Left colon (tissue), 2 donors: ENCODE results near the gene SAMD4B. TPM values are rescaled to one million over a fixed set of nuclear protein-coding genes. Genes with fewer than 3 reads are reported as not detected.

ENCODE experiments used
- ATAC-seq: fragments of 200-7000 bp; cut with Tn5 transposase; one replicate; pipeline ENCODE4 v1.9.1; 2020; ENCODE audit warnings: mild to moderate bottlenecking, moderate library complexity
- DNase-seq, 2 donors: peaks; one replicate each; pipeline ENCODE4 v3.0.0-alpha.2; 2020
- intact Hi-C, 2 donors: fragments of 100-400 bp; cut with DNase I in 1 of 2; cut with micrococcal nuclease in 1 of 2; formaldehyde crosslinking; loops; one replicate each; pipeline versions ENCODE4 v1.11.2 to v1.14.0; 2022; cut with DNase I, micrococcal nuclease
- microRNA-seq, 2 donors: library from miRNA; unstranded; fragments of <30 nt; microRNA quantifications; one replicate each; pipeline versions ENCODE4 v1.1.0 to v1.2.0, GENCODE V29; 2020
- total RNA-seq, 2 donors: library from RNA; stranded (reverse); fragmentation: NEBNext Ultra II Directional; extraction: Animal tissue kit (Norgen Biotek cat#: 25700); gene quantifications; one replicate each; pipeline ENCODE4 v1.2.1, GENCODE V29; 2021
- donor health status: DM: no; HTN: no; CAD: no.
- donor health status: DM: yes; HTN: yes; CAD: no.

SAMD4B gene
- total RNA-seq, 2 donors from 2014 or later: 65.2 to 72.2 TPM

GRCh38 chr19:39430675-39431593 is 88.7 kb downstream of the SAMD4B start:
- peak; percentile 63 for ATAC-seq
- no peak for DNase-seq
- intact Hi-C loops: no loop called here

GRCh38 chr19:39432677-39433025 is 90.4 kb downstream of the SAMD4B start:
- no peak for DNase-seq
- intact Hi-C loops: no loop called here

GRCh38 chr19:39433480-39434079 is 91.4 kb downstream of the SAMD4B start:
- no peak for DNase-seq
- ATAC-seq: no peak
- intact Hi-C loops: no loop called here

More at GRCh38 chr19:39432677-39433025, 90.4 kb downstream of the SAMD4B start:
- no peak for ATAC-seq

GRCh38 chr19:39434123-39435076 is 92.2 kb downstream of the SAMD4B start:
- no peak for ATAC-seq
- intact Hi-C loops: no loop called here
- no peak for DNase-seq

Small RNA genes lying within 50 kb of the gene (microRNA-seq; reads per million reads assigned to microRNA genes)
- gene MIR4530: 2.1 to 4.1 reads per million in 2 donors

Other genes starting within 250 kb of the SAMD4B start
- gene PAK4, start 216.6 kb upstream of the SAMD4B start, total RNA-seq: 10 to 100 TPM; 85.0 to 96.9 TPM
- gene NCCRP1, start 145.5 kb upstream of the SAMD4B start, total RNA-seq: not detected
- gene SYCN, start 138.2 kb upstream of the SAMD4B start, total RNA-seq: not detected
- gene IFNL3, start 97.4 kb upstream of the SAMD4B start, total RNA-seq: not detected
- gene IFNL4, start 93.6 kb upstream of the SAMD4B start, total RNA-seq: not detected
- not detected for gene IFNL2, start 74.0 kb upstream of the SAMD4B start, total RNA-seq
- gene IFNL1, start 46.0 kb upstream of the SAMD4B start, total RNA-seq: not detected
- gene LRFN1, start 21.6 kb upstream of the SAMD4B start, total RNA-seq: under 1 TPM; 0.18 to 0.61 TPM
- gene GMFG, start 6.4 kb upstream of the SAMD4B start, total RNA-seq: 10 to 100 TPM in 1 of 2 donors, 1 to 10 TPM in 1; 7.0 to 17.8 TPM
- gene PAF1, start 48.7 kb downstream of the SAMD4B start, total RNA-seq: 10 to 100 TPM; 30.5 to 31.2 TPM
- 10 to 100 TPM; 30.4 to 32.4 TPM for gene MED29, start 49.0 kb downstream of the SAMD4B start, total RNA-seq
- 100 to 1,000 TPM; 152 to 391 TPM for gene ZFP36, start 64.4 kb downstream of the SAMD4B start, total RNA-seq
- gene PLEKHG2, start 70.2 kb downstream of the SAMD4B start, total RNA-seq: 1 to 10 TPM; 6.2 to 9.3 TPM
- gene RPS16, start 93.5 kb downstream of the SAMD4B start, total RNA-seq: 1,000 to 10,000 TPM; 1,556 to 1,578 TPM
- gene SUPT5H, start 103.2 kb downstream of the SAMD4B start, total RNA-seq: 100 to 1,000 TPM in 1 of 2 donors, 10 to 100 TPM in 1; 89.1 to 101 TPM
- 10 to 100 TPM; 40.8 to 47.8 TPM for gene TIMM50, start 138.4 kb downstream of the SAMD4B start, total RNA-seq
- gene DLL3, start 156.5 kb downstream of the SAMD4B start, total RNA-seq: under 1 TPM in 1 of 2 donors, not detected in 1; 0.12 TPM
- not detected for gene SELENOV, start 172.7 kb downstream of the SAMD4B start, total RNA-seq
- under 1 TPM; 0.15 to 0.75 TPM for gene EID2B, start 190.4 kb downstream of the SAMD4B start, total RNA-seq
- 10 to 100 TPM; 10.4 to 10.6 TPM for gene EID2, start 197.7 kb downstream of the SAMD4B start, total RNA-seq